Measurements from ENCODE around the gene GH1.

GH1 gene

GRCh38 chr17:63945784-63946439 lies 27.3 kb upstream of the GH1 start:
- DNase-seq = no peak
- intact Hi-C loops (cut with DNase I) = no loop called here

DNA sequence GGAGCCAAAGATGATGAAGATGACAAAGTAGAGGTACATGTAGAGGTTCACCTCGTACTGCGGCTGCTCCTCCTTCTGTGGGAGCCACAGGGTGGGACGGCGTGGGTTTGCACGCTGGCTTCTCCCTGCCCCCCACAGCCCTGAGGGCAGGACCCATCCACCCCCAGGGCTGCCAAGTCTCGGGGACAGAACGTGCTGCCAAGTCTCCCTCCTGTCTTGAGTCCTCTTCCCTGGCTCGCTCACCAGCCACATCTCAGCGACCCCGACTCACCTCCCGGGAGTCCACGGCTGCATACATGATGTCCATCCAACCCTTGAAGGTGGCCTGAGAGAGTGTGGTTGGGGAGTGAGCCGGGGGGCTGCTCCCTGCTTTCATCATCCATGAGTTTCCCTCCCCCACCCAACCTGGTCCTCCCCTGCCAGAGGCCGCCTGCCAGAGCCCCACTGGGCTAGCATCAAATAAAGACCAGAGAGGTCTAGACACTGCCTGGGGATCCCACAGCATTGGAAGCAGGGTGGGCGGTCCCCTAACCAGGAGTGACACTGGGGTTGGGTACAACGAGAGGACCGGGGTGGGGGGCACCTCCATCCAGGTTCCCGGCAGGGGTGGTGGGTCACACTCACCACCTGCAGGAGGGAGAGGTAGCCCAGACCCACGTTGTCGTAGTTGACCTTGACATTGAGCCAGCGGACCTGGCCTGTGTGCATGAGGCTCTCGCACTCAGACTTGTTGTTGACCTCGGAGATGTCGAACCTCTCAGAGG lies 26.3 kb upstream of the GH1 start:
- intact Hi-C loops (cut with DNase I) = no loop called here
- no peak for DNase-seq

- DNase-seq = no peak
- intact Hi-C loops (cut with DNase I) = no loop called here
Measured at GRCh38 chr17:63943745-63944144, 25.1 kb upstream of the GH1 start.

GRCh38 chr17:63942309-63942985 lies 23.8 kb upstream of the GH1 start:
- DNase-seq = no peak
- intact Hi-C loops (cut with DNase I) = no loop called here

- intact Hi-C loops (cut with DNase I) = no loop called here
- no peak for DNase-seq
Measured at GRCh38 chr17:63941751-63942150, 23.1 kb upstream of the GH1 start.

DNA sequence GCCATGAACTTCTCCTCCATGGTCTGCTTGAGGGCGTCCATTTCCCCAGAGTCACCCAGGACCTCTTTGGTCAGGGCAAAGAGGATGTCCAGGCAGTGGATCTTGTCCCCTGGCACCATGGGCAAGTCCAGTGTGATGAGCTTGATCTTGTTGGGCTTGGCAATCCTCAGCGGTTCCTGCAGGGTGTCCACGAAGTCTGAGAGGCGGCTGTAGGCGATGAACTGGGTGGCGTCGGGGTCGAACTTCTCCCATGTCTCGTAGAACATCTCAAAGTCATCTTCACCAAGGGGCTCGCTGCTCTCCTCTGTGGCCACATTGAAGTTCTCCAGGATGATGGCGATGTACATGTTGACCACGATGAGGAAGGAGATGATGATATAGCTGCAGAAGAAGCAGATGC lies 22.5 kb upstream of the GH1 start:
- DNase-seq = no peak
- intact Hi-C loops (cut with DNase I) = no loop called here

GRCh38 chr17:63940584-63940983 lies 21.9 kb upstream of the GH1 start:
- DNase-seq = no peak
- intact Hi-C loops (cut with DNase I) = no loop called here

DNA sequence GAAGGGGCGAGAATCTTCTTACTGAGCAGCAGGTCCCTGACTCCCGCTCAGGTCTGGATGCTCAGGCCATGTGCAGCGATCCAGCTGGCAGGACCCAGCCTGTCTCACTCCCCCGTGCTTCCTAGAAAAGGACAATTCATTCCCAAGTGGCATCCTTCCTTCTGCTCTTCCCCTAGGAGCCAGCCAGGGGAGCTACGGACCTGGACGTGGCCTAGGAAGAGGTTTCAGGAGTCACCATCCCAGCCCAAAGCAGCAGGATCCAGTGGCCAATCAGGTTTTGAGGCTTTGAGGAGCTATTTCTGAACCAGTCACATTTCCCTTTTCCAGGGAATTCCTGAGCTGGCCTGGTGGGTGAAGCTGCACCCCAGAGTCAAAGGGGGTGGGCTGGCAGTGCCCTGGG lies 21.2 kb upstream of the GH1 start:
- intact Hi-C loops (cut with DNase I) = no loop called here

GRCh38 chr17:63939401-63939800 lies 20.8 kb upstream of the GH1 start:
- intact Hi-C loops (cut with DNase I) = no loop called here
- no peak for DNase-seq

More for the DNA sequence above, 21.2 kb upstream of the GH1 start:
- no peak for DNase-seq

- intact Hi-C loops (cut with DNase I) = no loop called here
- DNase-seq = no peak
Measured at GRCh38 chr17:63937920-63938319, 19.3 kb upstream of the GH1 start.

- DNase-seq = no peak
- intact Hi-C loops (cut with DNase I) = no loop called here
Measured at GRCh38 chr17:63937319-63937718, 18.7 kb upstream of the GH1 start.

GRCh38 chr17:63934183-63935112 lies 15.8 kb upstream of the GH1 start:
- DNase-seq = no peak
- intact Hi-C loops (cut with DNase I) = no loop called here

GRCh38 chr17:63933598-63933997 lies 15.0 kb upstream of the GH1 start:
- intact Hi-C loops (cut with DNase I) = no loop called here
- DNase-seq = no peak

DNA sequence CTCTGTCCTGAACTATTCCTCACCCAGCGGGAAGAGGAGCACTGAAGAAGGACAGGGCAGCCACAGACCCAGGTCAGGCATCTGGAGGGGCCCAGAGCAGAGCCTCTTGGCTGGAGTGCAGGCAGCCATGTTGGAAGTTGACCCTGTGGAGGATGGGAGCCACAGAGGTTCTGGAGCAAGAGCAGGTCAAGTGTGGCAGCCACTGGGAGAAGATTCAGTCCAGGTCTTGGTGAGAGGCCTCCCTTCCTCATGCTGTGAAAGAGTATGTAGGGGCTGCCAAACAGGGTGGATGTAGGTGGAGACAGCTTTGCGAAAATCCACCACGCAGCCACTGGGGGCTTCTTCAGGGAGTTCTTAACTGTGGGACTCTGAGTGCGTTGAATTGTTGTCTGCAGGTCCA lies 14.1 kb upstream of the GH1 start:
- intact Hi-C loops (cut with DNase I) = no loop called here
- DNase-seq = no peak

DNA sequence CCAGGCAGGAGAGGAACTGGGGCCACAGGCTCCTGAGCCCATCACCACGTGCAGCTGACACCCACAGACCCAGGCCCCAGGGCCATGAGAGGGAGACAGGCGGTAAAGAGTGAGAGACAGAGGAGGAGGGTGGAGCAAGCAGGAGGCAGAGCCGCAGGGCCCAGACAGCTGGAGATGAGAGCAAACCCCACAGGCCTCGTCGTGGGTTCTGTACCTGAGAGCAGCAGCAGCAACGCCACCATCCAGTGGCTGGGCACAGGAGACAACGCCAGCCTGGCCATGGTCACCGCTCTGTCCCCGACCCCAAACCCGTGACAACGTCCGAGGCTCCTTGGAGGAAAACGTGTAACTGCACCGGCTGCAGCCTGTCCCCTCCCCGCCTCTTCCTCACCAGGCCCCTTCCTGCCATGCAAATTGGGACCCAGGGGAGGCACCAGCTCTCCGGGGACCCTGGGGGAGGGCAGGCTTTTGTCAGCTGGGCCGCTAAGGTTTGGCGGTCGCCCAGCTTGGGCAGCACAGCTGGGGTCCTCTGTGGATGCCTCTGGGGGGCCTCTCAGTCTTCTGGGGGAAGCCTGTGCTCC lies 13.4 kb upstream of the GH1 start, which contains the start of gene CD79B:
TSS of gene CD79B (minus strand) at position 351 of the 581 bp plus-strand sequence. CDS start at position 281, 70 bp downstream.
- no peak for DNase-seq
- intact Hi-C loops (cut with DNase I) = no loop called here

DNA sequence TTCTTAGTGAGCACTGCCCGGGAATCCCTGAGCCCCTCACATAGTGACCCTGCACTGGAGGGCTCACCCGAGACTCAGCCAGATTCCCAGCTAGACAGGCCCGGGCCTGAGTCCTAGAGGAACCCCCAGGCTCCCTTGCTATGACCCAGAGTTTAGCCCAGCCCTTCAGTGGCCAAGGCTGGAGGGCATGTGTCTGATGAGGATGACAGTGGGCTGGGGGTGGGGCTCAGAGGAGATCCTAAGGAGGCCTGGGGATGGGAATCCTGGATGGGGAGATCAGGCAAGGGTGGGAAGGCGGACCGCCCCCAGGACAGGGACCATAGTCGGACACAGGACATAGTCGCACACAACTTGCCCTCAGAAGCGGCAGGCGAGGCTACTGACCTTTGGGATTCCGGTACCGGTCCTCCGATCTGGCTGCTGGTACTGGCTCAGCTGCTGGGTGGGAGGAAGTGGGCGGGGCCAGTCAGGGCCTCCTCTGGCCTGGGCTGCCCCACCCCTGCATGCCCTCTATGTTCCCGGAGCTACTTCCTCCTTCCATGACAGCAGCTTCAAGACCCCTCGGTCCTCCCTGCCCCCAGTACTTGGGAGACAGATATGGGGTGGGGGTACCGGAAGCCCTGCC lies 12.4 kb upstream of the GH1 start:
- peak in 2 of 10 donors; percentile 52 to 55 for DNase-seq
- intact Hi-C loops (cut with DNase I) = no loop called here

- intact Hi-C loops (cut with DNase I) = no loop called here
- DNase-seq = peak in 1 of 10 donors; percentile 66
Measured at GRCh38 chr17:63929860-63930766, 11.5 kb upstream of the GH1 start.

- intact Hi-C loops (cut with DNase I) = no loop called here
- peak in 2 of 10 donors; percentile 51 to 57 for DNase-seq
Measured at GRCh38 chr17:63928966-63929695, 10.5 kb upstream of the GH1 start.
